Progenitor cell of endocrine pancreas (in vitro differentiated cells): ENCODE measurements around the gene LAMA2. TPM values are rescaled to one million over a fixed set of nuclear protein-coding genes. Genes with fewer than 3 reads are reported as not detected.

Experiments used
- DNase-seq: peaks from one replicate; pipeline ENCODE4 v3.0.0; 2021; ENCODE audit warnings: low spot score; ENCODE audit not compliant: unreplicated experiment
- H3K27ac Mint-ChIP-seq: 2 replicates; pipeline ENCODE4 v1.8.0; 2021; ENCODE audit warnings: mild to moderate bottlenecking, moderate library complexity, mixed read lengths
- H3K27me3 Mint-ChIP-seq: 2 replicates; pipeline ENCODE4 v1.8.0; 2021; ENCODE audit warnings: mixed read lengths
- H3K36me3 Mint-ChIP-seq: 2 replicates; pipeline ENCODE4 v1.8.0; 2022; ENCODE audit warnings: mixed read lengths; ENCODE audit not compliant: insufficient read depth
- H3K4me1 Mint-ChIP-seq: 2 replicates; pipeline ENCODE4 v1.8.0; 2021; ENCODE audit warnings: low read depth, mixed read lengths
- H3K4me3 Mint-ChIP-seq: 2 replicates; pipeline ENCODE4 v1.8.0; 2021; ENCODE audit warnings: low read depth, mild to moderate bottlenecking, moderate library complexity, mixed read lengths
- H3K9me3 Mint-ChIP-seq: 2 replicates; pipeline ENCODE4 v1.8.0; 2021; ENCODE audit warnings: low read depth, mixed read lengths
- total RNA-seq: library from RNA; stranded (reverse); gene quantifications from 2 replicates; pipeline ENCODE4 v1.2.1, GENCODE V29; 2021
- TF ChIP-seq, protein P1 (sequence below): fragments of 200-600 bp; sonication (generic); IDR thresholded peaks from one replicate; pipeline ENCODE4 v1.5.0; 2021; ENCODE audit warnings: antibody characterized with exemption, mild to moderate bottlenecking; ENCODE audit not compliant: unreplicated experiment

The LAMA2 gene
- total RNA-seq, 1 donor from 2014 or later, result 0.22 TPM

- no peak overlapping the region for H3K27ac Mint-ChIP-seq
- H3K4me3 Mint-ChIP-seq, result no peak overlapping the region
- TF ChIP-seq, protein P1, sequence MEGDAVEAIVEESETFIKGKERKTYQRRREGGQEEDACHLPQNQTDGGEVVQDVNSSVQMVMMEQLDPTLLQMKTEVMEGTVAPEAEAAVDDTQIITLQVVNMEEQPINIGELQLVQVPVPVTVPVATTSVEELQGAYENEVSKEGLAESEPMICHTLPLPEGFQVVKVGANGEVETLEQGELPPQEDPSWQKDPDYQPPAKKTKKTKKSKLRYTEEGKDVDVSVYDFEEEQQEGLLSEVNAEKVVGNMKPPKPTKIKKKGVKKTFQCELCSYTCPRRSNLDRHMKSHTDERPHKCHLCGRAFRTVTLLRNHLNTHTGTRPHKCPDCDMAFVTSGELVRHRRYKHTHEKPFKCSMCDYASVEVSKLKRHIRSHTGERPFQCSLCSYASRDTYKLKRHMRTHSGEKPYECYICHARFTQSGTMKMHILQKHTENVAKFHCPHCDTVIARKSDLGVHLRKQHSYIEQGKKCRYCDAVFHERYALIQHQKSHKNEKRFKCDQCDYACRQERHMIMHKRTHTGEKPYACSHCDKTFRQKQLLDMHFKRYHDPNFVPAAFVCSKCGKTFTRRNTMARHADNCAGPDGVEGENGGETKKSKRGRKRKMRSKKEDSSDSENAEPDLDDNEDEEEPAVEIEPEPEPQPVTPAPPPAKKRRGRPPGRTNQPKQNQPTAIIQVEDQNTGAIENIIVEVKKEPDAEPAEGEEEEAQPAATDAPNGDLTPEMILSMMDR, result no peak
- no peak for DNase-seq
- peaks cover 3% of the 10 kb centered on the region for H3K9me3 Mint-ChIP-seq
- H3K27me3 Mint-ChIP-seq, result no peaks in the 10 kb centered on the region
- H3K36me3 Mint-ChIP-seq, result no peaks in the 10 kb centered on the region
- H3K4me1 Mint-ChIP-seq, result no peaks in the 10 kb centered on the region
Observed at GRCh38 chr6:129089357-129089756, 206.4 kb downstream of the LAMA2 start.

GRCh38 chr6:129094147-129094546, 211.2 kb downstream of the LAMA2 start:
- DNase-seq, result no peak
- no peaks in the 10 kb centered on the region for H3K27me3 Mint-ChIP-seq
- no peak overlapping the region for H3K27ac Mint-ChIP-seq
- TF ChIP-seq, protein P1, result no peak
- no peaks in the 10 kb centered on the region for H3K36me3 Mint-ChIP-seq
- no peak overlapping the region for H3K4me3 Mint-ChIP-seq
- H3K4me1 Mint-ChIP-seq, result no peaks in the 10 kb centered on the region
- peaks cover 3% of the 10 kb centered on the region for H3K9me3 Mint-ChIP-seq

- Mint-ChIP-seq H3K27me3 (no peaks in the 10 kb centered on the region), H3K4me1 (no peaks in the 10 kb centered on the region), H3K4me3 (no peak overlapping the region), H3K36me3 (no peaks in the 10 kb centered on the region), H3K27ac (no peak overlapping the region), H3K9me3 (no peaks in the 10 kb centered on the region)
- TF ChIP-seq, protein P1, result no peak
- no peak for DNase-seq
Observed at GRCh38 chr6:129096651-129097290, 213.8 kb downstream of the LAMA2 start.

- no peaks in the 10 kb centered on the region for H3K36me3 Mint-ChIP-seq
- no peaks in the 10 kb centered on the region for H3K4me1 Mint-ChIP-seq
- H3K9me3 Mint-ChIP-seq, result no peaks in the 10 kb centered on the region
- no peaks in the 10 kb centered on the region for H3K27me3 Mint-ChIP-seq
- no peak overlapping the region for H3K27ac Mint-ChIP-seq
- TF ChIP-seq, protein P1, result no peak
- no peak for DNase-seq
- no peak overlapping the region for H3K4me3 Mint-ChIP-seq
Observed at GRCh38 chr6:129098061-129098553, 215.2 kb downstream of the LAMA2 start.

- Mint-ChIP-seq H3K4me3 (no peak overlapping the region), H3K4me1 (no peaks in the 10 kb centered on the region), H3K9me3 (no peaks in the 10 kb centered on the region), H3K27me3 (no peaks in the 10 kb centered on the region), H3K27ac (no peak overlapping the region), H3K36me3 (no peaks in the 10 kb centered on the region)
- no peak for DNase-seq
- TF ChIP-seq, protein P1, result no peak
Observed at GRCh38 chr6:129099696-129100095, 216.8 kb downstream of the LAMA2 start.
